ENCODE data around the gene BPIFB2.

Gene BPIFB2

DNA sequence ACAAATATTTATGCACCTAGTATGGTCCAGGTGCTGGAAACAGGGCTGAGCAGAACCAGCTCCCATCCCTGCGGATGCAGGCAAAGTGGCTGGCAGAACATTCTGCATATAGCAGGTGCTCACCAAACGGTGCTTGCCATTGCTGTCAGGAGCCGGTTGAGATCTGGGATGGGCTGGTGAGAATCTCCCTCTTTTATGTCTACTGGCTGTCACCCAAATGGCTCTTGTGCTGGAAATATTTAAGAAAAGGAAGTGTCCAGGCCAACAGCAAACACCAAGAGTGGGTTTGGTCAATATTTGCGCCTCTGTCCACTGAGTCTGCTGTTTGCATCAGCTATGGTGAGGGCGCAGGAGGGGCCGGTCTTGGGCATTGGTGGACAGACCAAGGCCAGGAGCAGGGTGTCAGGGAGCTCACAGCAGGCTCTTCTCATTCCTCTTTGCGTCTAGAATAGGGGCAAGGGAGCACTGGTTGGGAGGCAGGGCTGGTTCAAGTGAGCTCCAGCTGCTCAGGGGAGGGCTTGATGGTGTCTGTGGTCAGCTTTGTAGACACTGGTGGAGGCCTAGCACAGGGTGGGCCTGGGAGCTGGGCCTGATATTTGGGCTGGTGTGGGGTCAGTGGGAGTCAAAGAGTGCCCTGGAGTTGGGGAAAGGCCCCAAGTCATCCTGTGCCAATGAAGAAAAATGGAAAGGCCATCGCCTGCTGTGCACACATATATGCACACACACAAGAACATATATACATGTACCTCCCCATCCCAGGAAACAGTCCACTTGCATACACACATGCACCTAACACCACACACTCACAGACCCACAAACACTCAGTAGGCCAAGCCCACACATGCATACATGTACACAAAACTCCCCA, 1.4 kb upstream of the BPIFB2 start:
- no peak for DNase-seq (ENCODE audit: low read depth in 1 of 2, low spot score in 1 of 2)

DNA sequence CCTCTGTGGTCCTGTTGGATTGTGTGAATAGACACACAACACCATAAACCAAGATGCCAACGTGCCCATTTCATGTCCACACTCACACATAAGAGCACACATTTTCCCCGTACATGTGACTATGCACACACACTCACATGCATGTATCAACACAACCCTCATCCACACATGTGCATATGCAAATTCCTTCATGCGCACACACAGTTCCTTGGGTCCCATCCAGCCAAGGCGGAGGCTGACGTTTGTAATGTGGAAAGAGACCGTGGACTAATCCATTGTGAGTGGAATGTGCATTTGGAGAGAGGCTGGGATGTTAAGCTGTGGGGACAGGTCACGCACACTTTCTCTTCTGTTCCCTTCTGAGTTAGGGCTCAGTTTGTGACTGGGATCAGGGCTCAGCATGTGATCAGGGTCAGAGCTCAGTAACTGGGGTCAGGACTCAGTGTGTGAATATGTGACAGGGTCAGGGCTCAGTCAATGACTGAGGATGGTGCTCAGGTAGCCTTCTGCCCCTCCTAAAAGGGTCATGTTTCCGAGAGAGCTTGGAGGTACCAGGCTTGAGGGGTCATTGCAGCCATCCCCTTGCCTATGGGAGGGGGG, 628 bp upstream of the BPIFB2 start:
- no peak for DNase-seq (ENCODE audit: low read depth in 1 of 2, low spot score in 1 of 2)

DNA sequence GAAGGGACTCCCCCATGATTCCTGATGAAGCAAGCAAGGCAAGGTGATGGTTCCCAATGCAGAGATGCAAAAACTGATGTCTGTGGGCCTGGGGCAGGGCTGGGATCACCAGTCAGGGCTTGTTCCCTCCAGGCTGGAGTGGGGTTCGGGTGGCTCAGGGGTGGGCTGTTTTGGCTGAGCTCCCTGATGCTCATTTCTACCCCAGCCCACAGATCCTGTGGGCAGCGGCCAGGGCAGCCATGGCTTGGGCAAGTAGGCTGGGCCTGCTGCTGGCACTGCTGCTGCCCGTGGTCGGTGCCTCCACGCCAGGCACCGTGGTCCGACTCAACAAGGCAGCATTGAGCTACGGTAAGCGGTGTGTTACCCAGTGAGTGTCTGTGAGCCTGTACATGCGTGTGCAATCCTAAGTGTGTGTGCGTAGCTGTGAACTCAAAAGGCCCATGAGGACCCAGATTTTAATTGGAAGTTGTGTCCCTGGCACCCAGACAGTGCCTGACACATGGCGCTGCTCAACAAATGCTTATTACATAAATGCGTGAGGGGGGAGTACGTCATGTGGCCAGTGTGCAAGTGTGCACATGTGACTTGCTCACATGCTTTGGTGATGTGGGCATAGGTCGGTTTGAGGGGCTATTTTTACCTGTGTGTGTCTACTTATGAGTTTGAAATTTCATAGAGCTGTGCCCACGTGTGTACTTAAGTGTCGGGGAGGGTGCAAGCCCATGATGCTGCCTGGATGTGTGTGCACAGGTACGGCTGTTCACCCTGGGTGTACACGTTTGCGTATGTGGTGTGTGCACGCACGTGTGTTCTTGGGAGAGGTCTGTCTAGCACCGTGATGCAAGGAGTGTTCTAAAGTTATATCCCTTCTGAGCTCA, 1.1 kb downstream of the BPIFB2 start:
- DNase-seq (ENCODE audit: low read depth in 1 of 2, low spot score in 1 of 2), result no peak

DNA sequence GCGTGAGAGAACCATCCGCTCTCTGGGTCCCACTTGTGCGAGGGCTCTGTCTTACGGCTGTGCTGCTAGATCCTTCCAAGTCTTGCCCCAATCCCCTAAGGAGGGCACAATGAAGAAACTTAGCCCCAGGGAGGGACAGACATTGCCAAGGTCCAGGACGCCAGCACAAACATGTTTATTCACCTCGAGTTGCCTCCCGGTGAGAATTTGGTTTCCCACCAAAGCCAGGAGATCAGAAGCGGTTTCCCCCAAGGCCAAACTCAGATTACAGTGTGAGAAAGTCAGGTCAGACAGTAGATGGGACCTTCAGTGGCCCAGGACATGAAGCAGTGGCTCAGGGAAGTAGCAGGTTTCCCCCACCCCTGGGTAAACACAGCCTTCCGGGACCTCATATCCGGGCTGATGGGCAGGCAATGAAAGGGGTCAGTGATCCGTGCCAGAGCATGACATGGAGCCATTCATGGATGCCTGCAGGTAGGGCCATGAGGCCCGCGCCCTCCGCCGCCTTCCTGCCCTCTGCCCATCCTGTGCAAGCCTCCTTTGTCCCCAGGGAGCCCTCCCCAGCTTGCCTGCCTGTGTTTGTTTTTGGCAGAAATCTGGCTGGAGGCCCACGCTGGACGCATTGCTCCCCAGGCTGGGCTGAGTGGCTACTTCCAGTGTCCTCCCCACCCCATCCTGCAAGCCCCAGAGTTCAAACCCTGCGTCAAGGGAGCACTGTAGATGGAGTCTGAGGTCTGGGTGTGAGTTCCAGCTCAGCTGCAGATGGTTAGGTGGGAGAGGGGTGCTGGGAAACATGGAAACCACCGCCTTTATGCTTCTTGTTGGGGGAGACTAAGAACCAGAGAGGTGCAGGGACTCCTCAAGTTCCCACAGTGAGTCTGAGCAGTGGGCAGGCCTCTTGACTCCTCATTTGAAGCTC, 2.0 kb downstream of the BPIFB2 start:
- DNase-seq (ENCODE audit: low read depth in 1 of 2, low spot score in 1 of 2), result no peak

DNA sequence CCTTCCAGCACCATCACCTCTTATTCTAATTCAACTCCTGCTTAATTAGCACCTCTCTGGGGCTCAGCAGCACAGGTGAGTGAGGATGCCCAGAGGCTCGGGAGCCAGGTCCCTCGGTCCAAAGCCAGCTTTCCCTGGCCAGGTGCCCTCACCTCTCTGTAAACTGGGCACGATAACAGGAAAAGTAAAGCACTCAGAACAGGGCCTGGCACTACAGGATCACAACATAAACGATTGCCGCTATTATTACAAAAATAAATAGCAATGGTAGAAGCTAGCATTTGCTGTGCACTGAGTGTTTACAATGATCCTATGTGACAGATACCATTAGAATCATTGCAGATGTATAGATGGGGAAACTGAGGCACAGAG, 2.6 kb downstream of the BPIFB2 start:
- no peak for DNase-seq (ENCODE audit: low read depth in 1 of 2, low spot score in 1 of 2)

DNA sequence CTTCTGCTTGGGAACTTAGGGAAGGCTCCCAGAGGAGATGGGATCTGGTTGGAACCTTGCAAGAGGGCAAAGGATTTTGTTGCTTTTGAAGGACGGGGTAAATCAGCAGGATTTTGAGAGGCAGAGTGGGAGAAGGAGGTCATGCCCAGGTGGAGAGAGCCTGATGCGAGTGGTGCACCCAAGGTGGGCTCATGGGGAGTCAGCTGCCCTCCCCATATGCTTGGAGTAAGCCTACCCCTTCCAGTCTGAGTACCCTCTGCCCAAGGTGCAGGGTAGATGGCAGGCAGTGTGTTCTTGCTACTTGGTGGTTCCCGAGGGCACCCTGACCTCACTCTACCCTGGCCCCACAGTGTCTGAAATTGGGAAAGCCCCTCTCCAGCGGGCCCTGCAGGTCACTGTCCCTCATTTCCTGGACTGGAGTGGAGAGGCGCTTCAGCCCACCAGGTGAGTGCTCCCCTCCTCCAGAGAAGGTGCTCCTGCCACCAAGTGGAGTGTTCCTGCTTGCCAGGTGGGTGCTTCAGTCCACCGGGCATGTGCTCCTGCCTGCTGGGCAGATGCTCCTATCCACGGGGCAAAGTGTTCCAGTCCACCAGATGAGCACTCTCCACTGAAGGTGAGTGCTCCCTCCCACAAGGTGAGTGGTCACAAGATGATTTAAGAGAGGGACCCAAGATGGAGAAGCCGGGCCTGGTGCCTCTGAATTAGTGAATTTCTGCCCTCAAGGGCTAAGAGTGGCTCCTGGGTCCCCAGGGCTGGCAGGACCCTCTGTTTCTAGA, 3.4 kb downstream of the BPIFB2 start:
- no peak for DNase-seq (ENCODE audit: low read depth in 1 of 2, low spot score in 1 of 2)

DNA sequence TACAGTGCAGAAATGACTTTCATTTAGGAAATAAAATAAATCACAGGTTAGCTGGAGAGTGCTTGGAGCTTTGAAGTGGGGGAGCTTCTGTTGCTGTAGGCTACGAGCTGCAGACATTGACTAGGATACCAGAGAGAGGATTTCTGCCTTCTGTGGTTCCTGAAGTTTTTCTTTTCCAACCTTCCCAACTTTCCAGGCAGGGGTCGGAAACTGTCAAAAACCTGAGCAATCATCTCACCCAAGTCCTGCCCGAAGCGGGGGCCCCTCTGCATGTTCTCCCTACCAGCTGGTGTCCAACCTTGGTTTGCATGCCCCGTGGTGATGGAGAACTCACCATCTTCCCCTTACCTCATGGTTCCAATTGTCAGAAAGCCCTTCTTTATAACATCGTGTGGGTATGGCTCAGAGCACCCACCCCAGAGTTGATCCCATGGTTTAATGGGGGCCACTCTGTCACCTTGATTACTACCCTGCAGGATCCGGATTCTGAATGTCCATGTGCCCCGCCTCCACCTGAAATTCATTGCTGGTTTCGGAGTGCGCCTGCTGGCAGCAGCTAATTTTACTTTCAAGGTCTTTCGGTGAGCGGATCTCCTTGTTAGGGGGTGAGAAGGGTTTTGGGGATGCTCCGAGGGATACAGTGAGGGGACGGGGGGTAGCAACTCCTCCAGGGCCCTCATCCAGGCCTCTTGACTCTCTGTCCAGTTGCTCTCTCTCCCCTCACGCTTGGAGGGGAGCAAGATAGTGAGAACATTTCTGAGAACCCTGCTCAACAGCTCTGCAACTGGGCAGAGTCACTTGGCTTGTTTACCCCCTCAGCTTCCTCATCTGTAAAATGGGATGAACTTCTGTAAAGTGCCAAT, 5.1 kb downstream of the BPIFB2 start:
- no peak for DNase-seq (ENCODE audit: low read depth in 1 of 2, low spot score in 1 of 2)

DNA sequence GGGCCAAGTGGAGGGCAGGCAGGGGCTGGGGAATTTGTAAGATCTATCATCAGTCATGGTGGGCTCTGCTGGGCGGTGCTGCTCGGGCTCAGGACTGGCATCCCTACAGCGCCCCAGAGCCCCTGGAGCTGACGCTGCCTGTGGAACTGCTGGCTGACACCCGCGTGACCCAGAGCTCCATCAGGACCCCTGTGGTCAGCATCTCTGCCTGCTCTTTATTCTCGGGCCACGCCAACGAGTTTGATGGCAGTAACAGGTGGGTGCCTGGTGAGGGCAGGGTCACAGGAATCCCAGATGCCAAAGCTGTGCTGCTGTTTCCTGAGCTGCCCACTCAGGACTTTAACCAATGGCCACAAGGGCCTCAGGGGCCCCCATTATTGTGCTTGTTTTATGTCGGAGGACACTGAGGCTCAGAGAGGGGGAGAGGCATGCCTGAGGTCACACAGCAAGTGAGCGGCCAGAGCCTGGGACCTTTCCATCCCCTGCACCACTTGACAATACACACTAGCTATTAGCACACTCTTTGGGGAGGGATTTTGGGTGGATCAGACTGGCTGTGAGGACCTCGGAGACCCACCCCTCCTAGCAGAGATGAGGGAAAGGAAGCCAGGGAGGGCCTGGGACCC, 6.3 kb downstream of the BPIFB2 start:
- DNase-seq (ENCODE audit: low read depth in 1 of 2, low spot score in 1 of 2), result no peak

DNA sequence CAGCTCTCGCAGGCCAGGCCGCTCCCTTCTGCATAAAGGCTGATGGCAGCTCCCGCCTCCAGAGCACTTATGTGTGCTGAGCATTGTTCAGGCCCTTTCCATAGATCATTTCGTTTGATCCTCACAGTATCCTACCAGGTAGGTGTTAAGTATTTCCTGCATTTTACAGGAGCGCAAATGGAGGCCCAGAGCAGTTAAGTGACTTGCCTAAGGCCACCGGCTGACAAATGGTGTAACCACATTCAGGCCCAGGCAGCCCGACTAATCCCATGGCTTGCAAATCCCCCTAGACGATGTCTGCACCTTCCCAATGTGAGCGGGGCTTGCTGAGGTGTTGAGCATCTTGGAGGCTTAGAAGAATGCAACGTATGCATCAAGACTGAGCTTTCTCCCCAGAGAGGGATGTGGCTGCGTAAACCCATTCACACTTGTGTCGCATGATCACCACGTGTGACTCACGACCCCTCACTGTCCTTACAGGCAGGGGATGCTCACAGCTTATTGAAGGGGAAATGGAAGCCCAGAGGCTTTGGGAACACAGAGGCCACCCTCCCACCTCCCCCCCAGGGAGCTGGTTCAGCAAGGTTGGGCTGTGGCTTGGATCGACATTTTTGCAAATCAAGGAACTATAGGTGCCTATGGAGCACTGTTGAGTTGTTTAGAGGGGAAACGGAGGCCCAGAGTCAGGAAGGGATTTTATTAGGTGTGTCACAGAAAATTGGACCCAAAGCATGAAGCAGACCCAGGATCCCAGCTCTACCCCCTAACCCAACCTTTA, 7.0 kb downstream of the BPIFB2 start:
- DNase-seq (ENCODE audit: low read depth in 1 of 2, low spot score in 1 of 2), result no peak

DNA sequence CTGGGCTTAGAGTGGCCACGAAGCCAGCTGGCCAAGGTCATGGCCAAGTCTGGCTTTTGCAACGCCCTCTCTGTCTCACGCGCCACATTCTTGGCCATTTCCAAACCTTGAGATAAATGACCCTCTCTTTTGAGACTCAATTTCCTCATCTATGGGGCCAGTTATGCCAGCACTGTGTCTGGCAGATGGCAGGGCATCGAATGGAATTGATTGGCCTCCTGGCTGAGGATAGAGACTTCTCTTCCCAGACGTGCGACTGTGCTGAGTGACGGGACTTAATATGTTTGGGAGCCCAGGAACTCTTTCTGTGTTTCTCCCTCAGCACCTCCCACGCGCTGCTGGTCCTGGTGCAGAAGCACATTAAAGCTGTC, 7.6 kb downstream of the BPIFB2 start:
- no peak for DNase-seq (ENCODE audit: low read depth in 1 of 2, low spot score in 1 of 2)

DNA sequence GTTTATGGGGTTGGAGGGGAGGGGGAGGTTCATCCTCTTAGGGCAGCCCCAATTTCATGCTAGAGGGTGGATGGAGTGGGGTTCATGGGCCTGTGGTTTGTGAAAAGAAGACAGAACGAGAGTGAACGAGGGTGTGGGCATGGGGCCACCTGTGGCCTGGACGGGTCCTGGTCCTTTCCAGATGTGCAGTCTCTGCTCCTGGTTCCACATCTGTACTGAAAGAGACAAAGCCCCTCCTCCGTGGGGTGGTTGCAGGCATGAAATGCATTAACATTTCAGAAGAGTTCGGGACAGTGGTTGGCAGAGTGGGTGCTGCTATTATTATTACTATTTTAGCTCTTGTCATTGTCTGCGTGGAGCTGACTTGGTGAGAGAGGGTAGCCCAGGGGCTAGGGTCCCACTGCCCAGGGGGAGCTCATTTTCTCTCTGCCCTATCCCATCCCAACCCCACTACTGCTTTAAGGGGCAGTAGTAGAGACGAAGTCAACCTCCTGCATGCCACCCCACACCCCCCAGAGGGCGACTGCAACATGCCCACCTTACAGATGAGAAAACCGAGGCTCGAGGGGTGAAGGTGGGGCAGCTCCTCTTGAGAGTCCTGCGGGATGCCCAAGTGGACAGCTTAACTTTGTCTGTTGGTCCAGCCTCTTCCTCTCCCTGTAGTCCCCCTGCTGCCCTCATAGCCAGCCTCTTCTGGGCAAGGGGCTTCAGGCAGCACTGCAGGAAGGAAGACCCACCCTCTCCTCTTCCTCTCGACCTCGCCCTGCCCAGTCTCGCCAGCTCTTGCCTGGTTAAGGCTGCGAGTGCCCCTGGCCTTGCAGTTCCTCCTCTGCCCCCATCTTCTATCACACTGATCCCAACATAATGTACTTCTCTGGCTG, 8.4 kb downstream of the BPIFB2 start:
- no peak for DNase-seq (ENCODE audit: low read depth in 1 of 2, low spot score in 1 of 2)

DNA sequence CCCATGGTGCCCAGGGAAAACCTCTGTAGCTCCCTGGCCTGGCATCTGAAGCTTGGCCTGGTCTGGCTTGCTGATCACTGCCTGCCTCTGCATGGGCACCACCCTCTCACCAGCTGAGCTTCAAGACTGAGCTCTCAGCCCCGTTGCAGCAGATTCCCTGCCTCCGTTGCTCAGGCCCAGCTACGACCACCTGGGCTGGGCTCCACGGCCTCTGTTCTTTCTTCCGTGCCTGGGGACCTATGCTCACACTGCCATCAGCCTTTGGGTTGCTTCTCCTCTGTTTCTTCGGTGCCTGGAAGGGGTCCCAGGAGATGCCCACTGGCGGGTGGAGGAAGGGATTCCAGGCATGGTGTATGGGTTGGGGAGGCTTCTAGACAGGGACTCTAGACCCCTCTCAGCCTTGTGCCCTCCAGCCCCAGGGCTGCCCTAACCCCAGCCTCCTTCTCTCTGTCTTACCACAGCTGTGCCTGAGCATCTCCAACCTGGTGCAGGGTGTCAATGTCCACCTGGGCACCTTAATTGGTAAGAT, 9.1 kb downstream of the BPIFB2 start:
- DNase-seq (ENCODE audit: low read depth in 1 of 2, low spot score in 1 of 2), result no peak

DNA sequence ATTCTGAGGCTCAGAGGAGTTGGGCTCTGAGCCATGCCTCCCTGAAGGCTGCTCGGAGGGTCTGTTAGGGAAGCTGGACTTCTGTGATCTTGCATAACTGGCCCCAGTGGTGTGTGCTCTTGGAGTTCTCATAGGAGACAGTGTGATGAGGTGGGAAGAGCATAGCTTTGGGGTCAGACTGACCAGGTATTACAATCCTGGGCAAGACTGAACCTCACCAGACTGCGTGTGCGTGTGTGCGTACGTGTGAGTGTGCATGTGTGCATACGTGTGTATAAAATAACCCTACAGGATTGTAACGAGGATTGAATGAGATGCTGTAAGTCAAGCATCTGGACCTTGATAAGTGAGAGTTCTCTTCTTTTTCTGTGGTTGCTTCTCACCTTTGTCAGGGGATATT, 10.0 kb downstream of the BPIFB2 start:
- no peak for DNase-seq (ENCODE audit: low read depth in 1 of 2, low spot score in 1 of 2)

DNA sequence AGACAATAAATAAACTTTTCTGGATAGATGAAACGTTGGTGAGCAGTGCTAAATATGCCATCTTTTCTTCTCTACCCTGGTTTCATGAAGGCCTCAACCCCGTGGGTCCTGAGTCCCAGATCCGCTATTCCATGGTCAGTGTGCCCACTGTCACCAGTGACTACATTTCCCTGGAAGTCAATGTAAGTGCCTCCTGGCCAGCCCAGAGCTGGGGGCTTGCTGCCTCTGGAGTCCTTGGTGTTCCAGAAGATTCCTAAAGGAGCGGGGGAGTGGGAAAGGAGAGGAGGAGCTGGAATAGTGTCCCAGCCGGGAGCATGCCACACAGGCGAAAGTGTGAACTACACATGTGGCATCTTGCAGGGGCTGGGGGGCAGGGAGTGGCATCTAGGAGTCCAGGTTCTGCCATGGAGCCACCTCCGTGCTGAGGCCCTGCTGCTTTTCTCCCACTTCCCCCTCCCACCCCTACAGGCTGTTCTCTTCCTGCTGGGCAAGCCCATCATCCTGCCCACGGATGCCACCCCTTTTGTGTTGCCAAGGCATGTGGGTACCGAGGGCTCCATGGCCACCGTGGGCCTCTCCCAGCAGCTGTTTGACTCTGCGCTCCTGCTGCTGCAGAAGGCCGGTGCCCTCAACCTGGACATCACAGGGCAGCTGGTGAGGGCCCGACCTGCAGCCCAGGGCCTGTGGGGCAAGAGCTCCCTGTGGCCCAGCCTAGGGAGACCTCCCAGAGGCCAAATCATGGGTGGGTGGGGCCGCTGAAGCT, 10.8 kb downstream of the BPIFB2 start:
- no peak for DNase-seq (ENCODE audit: low read depth in 1 of 2, low spot score in 1 of 2)

DNA sequence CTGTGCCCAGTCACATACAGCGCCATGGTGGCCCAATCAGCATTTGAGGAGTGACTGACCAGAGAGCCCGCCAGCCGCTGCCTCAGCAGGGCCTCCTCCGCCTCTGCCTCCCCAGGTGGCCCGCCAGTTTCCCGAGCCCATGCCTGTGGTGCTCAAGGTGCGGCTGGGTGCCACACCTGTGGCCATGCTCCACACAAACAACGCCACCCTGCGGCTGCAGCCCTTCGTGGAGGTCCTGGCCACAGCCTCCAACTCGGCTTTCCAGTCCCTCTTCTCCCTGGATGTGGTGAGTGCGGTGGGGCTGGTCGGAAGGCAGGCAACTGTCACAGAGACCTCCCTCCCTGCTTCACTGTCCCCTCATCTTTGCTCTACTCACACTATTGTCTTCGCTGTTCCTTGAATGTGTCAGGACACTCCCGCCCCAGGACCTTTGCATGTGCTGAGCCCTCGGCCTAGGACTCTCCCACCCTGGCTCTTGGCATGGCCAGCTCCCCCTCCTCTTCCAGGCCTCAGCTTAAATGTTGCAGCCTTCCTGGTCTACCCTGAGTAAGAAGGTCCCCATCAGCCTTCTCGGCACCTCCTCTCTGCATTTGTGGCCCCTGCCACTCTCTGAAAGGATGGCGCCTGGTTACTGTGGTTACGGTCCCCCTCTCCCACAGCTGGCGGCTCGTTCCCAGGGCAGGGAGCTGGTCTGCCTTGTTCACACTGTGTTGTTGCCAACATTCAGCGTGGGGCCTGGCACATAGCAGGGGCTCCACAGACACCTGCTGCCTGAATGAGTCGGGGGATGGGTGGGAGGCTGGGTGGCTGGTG, 12.2 kb downstream of the BPIFB2 start:
- DNase-seq (ENCODE audit: low read depth in 1 of 2, low spot score in 1 of 2), result no peak
